Activated T-cell treated with anti-CD3 and anti-CD28 coated beads for 24 hours (primary cell): Measurements from ENCODE around the gene PCDHGA5.
"Not testable (repeated sequence)": the region's sequence is repeated elsewhere in the genome, so short reads cannot be mapped to it uniquely, and the experiment has no call there.

Source experiments
- DNase-seq: peaks from one replicate; pipeline ENCODE4 v3.0.0-alpha.2; 2020; ENCODE audit warnings: low read depth

PCDHGA5 gene

GRCh38 chr5:141387557-141388311 is 23.8 kb downstream of the PCDHGA5 start, which contains the start of gene PCDHGB4:
PCDHGB4 (plus strand) TSS chr5:141387698; CDS start chr5:141387885, 187 bp downstream.
- not testable (repeated sequence) for DNase-seq

GRCh38 chr5:141388661-141389060 is 24.7 kb downstream of the PCDHGA5 start:
- no peak for DNase-seq

- DNase-seq = no peak
Observed at GRCh38 chr5:141389153-141390042, 25.4 kb downstream of the PCDHGA5 start.

GRCh38 chr5:141392429-141393198 is 28.7 kb downstream of the PCDHGA5 start, which contains the start of gene PCDHGA8:
PCDHGA8 (plus strand) TSS chr5:141392633; CDS start chr5:141392814, 181 bp downstream.
- DNase-seq = no peak

GRCh38 chr5:141393267-141393666 is 29.3 kb downstream of the PCDHGA5 start:
- no peak for DNase-seq

GRCh38 chr5:141394401-141395187 is 30.6 kb downstream of the PCDHGA5 start:
- DNase-seq = not testable (repeated sequence)

GRCh38 chr5:141397756-141398551 is 34.0 kb downstream of the PCDHGA5 start, which contains the start of gene PCDHGB5:
PCDHGB5 (plus strand) TSS chr5:141397947; CDS start chr5:141398128, 181 bp downstream.
- peak; percentile 27 for DNase-seq

GRCh38 chr5:141398608-141399007 is 34.6 kb downstream of the PCDHGA5 start:
- no peak for DNase-seq

- DNase-seq = no peak
Observed at GRCh38 chr5:141399555-141400258, 35.7 kb downstream of the PCDHGA5 start.

GRCh38 chr5:141402553-141403243 is 38.7 kb downstream of the PCDHGA5 start, which contains the start of gene PCDHGA9:
PCDHGA9 (plus strand) TSS chr5:141402778; CDS start chr5:141402953, 175 bp downstream.
- DNase-seq = no peak

- no peak for DNase-seq
Observed at GRCh38 chr5:141403387-141403786, 39.4 kb downstream of the PCDHGA5 start.

GRCh38 chr5:141407790-141408505 is 44.0 kb downstream of the PCDHGA5 start, which contains the start of gene PCDHGB6:
PCDHGB6 (plus strand) TSS chr5:141408021; CDS start chr5:141408203, 182 bp downstream.
- peak; percentile 24 for DNase-seq

GRCh38 chr5:141409598-141410306 is 45.8 kb downstream of the PCDHGA5 start:
- no peak for DNase-seq

GRCh38 chr5:141411575-141411974 is 47.6 kb downstream of the PCDHGA5 start:
- no peak for DNase-seq

- peak; percentile 43 for DNase-seq
Observed at GRCh38 chr5:141412854-141413539, 49.0 kb downstream of the PCDHGA5 start, which contains the start of gene PCDHGA10. PCDHGA10 (plus strand) TSS chr5:141412987; CDS start chr5:141413176, 189 bp downstream.

GRCh38 chr5:141413540-141414069 is 49.6 kb downstream of the PCDHGA5 start:
- DNase-seq = no peak
